Smooth muscle cell (in vitro differentiated cells): ENCODE data around the gene ATP6V1B1. TPM values are rescaled to one million over a fixed set of nuclear protein-coding genes. Genes with fewer than 3 reads are reported as not detected.

Experiments used
- DNase-seq: peaks from one replicate; lab custom pipeline; 2025; ENCODE audit not compliant: unreplicated experiment; lab: John Stamatoyannopoulos, UW
- H2AFZ ChIP-seq: fragments of 200-600 bp; sonication (generic); 2 replicates; pipeline ENCODE4 v1.6.0; 2016; ENCODE audit warnings: antibody characterized with exemption, low read depth, mild to moderate bottlenecking
- H3F3A ChIP-seq: fragments of 200-600 bp; sonication (generic); 2 replicates; pipeline ENCODE4 v1.6.0; 2017; ENCODE audit warnings: antibody characterized with exemption, low read depth
- H3K27ac ChIP-seq: fragments of 200-600 bp; sonication (generic); 2 replicates; pipeline ENCODE4 v1.5.1; 2016; ENCODE audit warnings: low read depth, mild to moderate bottlenecking
- H3K27me3 ChIP-seq: fragments of 200-600 bp; sonication (generic); 2 replicates; pipeline ENCODE4 v1.6.1; 2016; ENCODE audit warnings: low read depth, mild to moderate bottlenecking
- H3K36me3 ChIP-seq: fragments of 200-600 bp; sonication (generic); 2 replicates; pipeline ENCODE4 v1.5.1; 2016; ENCODE audit warnings: low read depth
- H3K4me1 ChIP-seq: fragments of 200-600 bp; sonication (generic); 2 replicates; pipeline ENCODE4 v1.5.1; 2016; ENCODE audit warnings: low read depth
- H3K4me2 ChIP-seq: fragments of 200-600 bp; sonication (generic); 2 replicates; pipeline ENCODE4 v1.6.0; 2016; ENCODE audit warnings: mild to moderate bottlenecking
- H3K4me3 ChIP-seq: fragments of 200-600 bp; sonication (generic); 2 replicates; pipeline ENCODE4 v1.5.1; 2016; ENCODE audit warnings: mild to moderate bottlenecking
- H3K79me2 ChIP-seq: fragments of 200-600 bp; sonication (generic); 2 replicates; pipeline ENCODE4 v1.6.0; 2016; ENCODE audit warnings: low read depth, mild to moderate bottlenecking
- H3K9ac ChIP-seq: fragments of 200-600 bp; sonication (generic); 2 replicates; pipeline ENCODE4 v1.6.0; 2016; ENCODE audit warnings: low read depth
- H3K9me3 ChIP-seq: fragments of 200-600 bp; sonication (generic); replicated peaks from 2 replicates; pipeline ENCODE4 v1.5.1; 2016; ENCODE audit warnings: low read depth
- H4K20me1 ChIP-seq: fragments of 200-600 bp; sonication (generic); 2 replicates; pipeline ENCODE4 v1.6.0; 2016; ENCODE audit warnings: low read depth
- WGBS: methylation state at CpG from one replicate; pipeline ENCODE4 v1.1.7; 2016; ENCODE audit warnings: low lambda C conversion rate; 5-methylcytosine and 5-hydroxymethylcytosine counted together
- polyA plus RNA-seq: library from polyadenylated mRNA; unstranded; fragments of >200 nt; fragmentation: Nextera tagmentation; extraction: Ambion mirVana; gene quantifications from 2 replicates; pipeline ENCODE4 v1.2.1, GENCODE V29; 2016
- total RNA-seq: library from RNA; depleted of rRNA; stranded (reverse); fragments of >200 nt; gene quantifications from 2 replicates; pipeline ENCODE4 v1.2.3, GENCODE V29; 2014
- TF ChIP-seq, protein P1 (sequence below): fragments of 200-600 bp; sonication (generic); IDR thresholded peaks from 2 replicates; pipeline ENCODE4 v1.5.1; 2017; ENCODE audit warnings: borderline replicate concordance, mild to moderate bottlenecking, antibody characterized with exemption; ENCODE audit not compliant: insufficient read depth, poor library complexity, severe bottlenecking

Gene ATP6V1B1
- total and polyA plus RNA-seq, 2 experiments from 2014 or later, result 0.59 TPM; not detected in 1

- Histone ChIP-seq H2AFZ (no peak overlapping the region), H3K4me1 (no peaks in the 10 kb centered on the region), H3K27ac (no peak overlapping the region), H3K27me3 (peaks cover 19% of the 10 kb centered on the region), H3K9me3 (no peaks in the 10 kb centered on the region), H3K4me3 (no peak overlapping the region), H3F3A (no peaks in the 10 kb centered on the region), H3K4me2 (no peak overlapping the region), H4K20me1 (no peaks in the 10 kb centered on the region), H3K36me3 (no peaks in the 10 kb centered on the region), H3K79me2 (no peaks in the 10 kb centered on the region), H3K9ac (no peak overlapping the region)
- 29% methylated on average over 16 of the region's 16 CpGs for WGBS
- DNase-seq, result peak; percentile 47
- TF ChIP-seq, protein P1, sequence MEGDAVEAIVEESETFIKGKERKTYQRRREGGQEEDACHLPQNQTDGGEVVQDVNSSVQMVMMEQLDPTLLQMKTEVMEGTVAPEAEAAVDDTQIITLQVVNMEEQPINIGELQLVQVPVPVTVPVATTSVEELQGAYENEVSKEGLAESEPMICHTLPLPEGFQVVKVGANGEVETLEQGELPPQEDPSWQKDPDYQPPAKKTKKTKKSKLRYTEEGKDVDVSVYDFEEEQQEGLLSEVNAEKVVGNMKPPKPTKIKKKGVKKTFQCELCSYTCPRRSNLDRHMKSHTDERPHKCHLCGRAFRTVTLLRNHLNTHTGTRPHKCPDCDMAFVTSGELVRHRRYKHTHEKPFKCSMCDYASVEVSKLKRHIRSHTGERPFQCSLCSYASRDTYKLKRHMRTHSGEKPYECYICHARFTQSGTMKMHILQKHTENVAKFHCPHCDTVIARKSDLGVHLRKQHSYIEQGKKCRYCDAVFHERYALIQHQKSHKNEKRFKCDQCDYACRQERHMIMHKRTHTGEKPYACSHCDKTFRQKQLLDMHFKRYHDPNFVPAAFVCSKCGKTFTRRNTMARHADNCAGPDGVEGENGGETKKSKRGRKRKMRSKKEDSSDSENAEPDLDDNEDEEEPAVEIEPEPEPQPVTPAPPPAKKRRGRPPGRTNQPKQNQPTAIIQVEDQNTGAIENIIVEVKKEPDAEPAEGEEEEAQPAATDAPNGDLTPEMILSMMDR, result peak; percentile 83
These were observed 15.9 kb upstream of the ATP6V1B1 start for GRCh38 chr2:70919672-70920366.

DNA sequence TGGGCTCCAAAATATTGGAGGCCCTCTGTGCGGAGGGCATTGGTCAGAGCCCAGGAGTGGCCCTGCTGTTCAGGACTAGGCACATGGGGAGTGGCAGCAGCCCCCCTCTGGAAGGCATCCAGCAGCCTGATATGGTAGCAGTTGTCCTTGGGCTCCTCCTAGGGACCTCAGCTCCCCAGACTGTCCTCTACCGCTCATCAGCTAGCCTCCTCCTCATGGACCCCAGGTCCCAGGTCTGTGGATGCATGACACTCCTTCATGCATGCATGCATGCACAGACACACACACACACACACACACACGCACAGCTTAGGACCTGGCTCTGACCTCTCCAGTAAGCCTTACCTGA, 15.4 kb upstream of the ATP6V1B1 start:
- H3K36me3 ChIP-seq, result no peaks in the 10 kb centered on the region
- TF ChIP-seq, protein P1, result no peak
- no peaks in the 10 kb centered on the region for H4K20me1 ChIP-seq
- H3K9me3 ChIP-seq, result no peaks in the 10 kb centered on the region
- H2AFZ ChIP-seq, result no peak overlapping the region
- no peak for DNase-seq
- no peaks in the 10 kb centered on the region for H3K79me2 ChIP-seq
- H3K27me3 ChIP-seq, result peaks cover 14% of the 10 kb centered on the region
- no peak overlapping the region for H3K4me2 ChIP-seq
- H3K4me3 ChIP-seq, result no peak overlapping the region
- H3K4me1 ChIP-seq, result no peaks in the 10 kb centered on the region
- no peak overlapping the region for H3K9ac ChIP-seq
- no peaks in the 10 kb centered on the region for H3F3A ChIP-seq
- 95% methylated on average over 3 of the region's 3 CpGs for WGBS
- H3K27ac ChIP-seq, result no peak overlapping the region

- Histone ChIP-seq H3K9ac (no peak overlapping the region), H4K20me1 (no peaks in the 10 kb centered on the region), H3K4me2 (no peak overlapping the region), H3K79me2 (no peaks in the 10 kb centered on the region), H3K27ac (no peak overlapping the region), H3K36me3 (no peaks in the 10 kb centered on the region), H3K4me1 (no peaks in the 10 kb centered on the region), H3K27me3 (peaks cover 11% of the 10 kb centered on the region), H3F3A (no peaks in the 10 kb centered on the region), H3K9me3 (no peaks in the 10 kb centered on the region), H2AFZ (no peak overlapping the region), H3K4me3 (no peak overlapping the region)
- no peak for DNase-seq
- TF ChIP-seq, protein P1, result no peak
- WGBS, result 98% methylated on average over 12 of the region's 12 CpGs
These were observed 14.7 kb upstream of the ATP6V1B1 start for GRCh38 chr2:70921031-70921430.

DNA sequence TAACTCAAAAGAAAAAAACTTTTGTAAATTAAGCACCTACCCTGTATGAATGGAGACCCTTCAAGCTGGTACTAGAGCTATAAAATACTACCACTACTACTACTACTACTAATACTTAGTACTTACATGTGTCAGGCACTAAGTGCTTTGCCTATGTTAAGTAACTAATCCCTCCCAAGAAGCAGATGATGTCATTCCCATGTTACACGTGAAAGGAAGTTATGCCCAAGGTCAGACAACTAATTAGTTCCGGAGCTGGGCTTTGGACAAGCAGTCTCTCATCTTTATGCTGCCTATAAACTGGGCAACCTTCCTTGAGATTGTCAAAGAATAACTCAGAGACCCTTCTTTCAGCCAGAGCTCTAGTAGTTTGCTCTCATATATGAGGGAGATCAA, 13.9 kb upstream of the ATP6V1B1 start:
- Histone ChIP-seq H3K9me3 (no peaks in the 10 kb centered on the region), H2AFZ (no peak overlapping the region), H3K4me2 (no peak overlapping the region), H3F3A (no peaks in the 10 kb centered on the region), H3K79me2 (no peaks in the 10 kb centered on the region), H4K20me1 (no peaks in the 10 kb centered on the region), H3K27ac (no peak overlapping the region), H3K9ac (no peak overlapping the region), H3K27me3 (peaks cover 6% of the 10 kb centered on the region), H3K4me3 (no peak overlapping the region), H3K4me1 (no peaks in the 10 kb centered on the region), H3K36me3 (no peaks in the 10 kb centered on the region)
- TF ChIP-seq, protein P1, result no peak
- DNase-seq, result no peak
- WGBS, result 40% methylated on average over 2 of the region's 2 CpGs
